BLaER1 treated with 17β-estradiol and CSF1 and Interleukin-3, amounts not matched to agents 10 nM and 100 nM (cell line): ENCODE measurements around the gene CCPG1.
A peak's percentile ranks its signal among the peaks of the same experiment; 100 is the strongest.

ENCODE experiments used
- H3K27ac ChIP-seq, 11 experiments: shearing (Covaris generic); formaldehyde crosslinking; 2 replicates each; pipeline ENCODE4 v1.8.1; 2022
- H3K27me3 ChIP-seq, 11 experiments: shearing (Covaris generic); formaldehyde crosslinking; 2 replicates each; pipeline ENCODE4 v1.8.1; 2022
- H3K36me3 ChIP-seq, 11 experiments: shearing (Covaris generic); formaldehyde crosslinking; 2 replicates each; pipeline ENCODE4 v1.8.1; 2022
- H3K4me1 ChIP-seq, 10 experiments: shearing (Covaris generic); formaldehyde crosslinking; 2 replicates each; pipeline ENCODE4 v1.8.1; 2022
- H3K4me2 ChIP-seq, 11 experiments: shearing (Covaris generic); formaldehyde crosslinking; 2 replicates each; pipeline ENCODE4 v1.8.1; 2022
- H3K4me3 ChIP-seq, 10 experiments: shearing (Covaris generic); formaldehyde crosslinking; 2 replicates each; pipeline ENCODE4 v1.8.1; 2022
- H3K9ac ChIP-seq, 11 experiments: shearing (Covaris generic); formaldehyde crosslinking; 2 replicates each; pipeline ENCODE4 v1.8.1; 2022
- H3K9me3 ChIP-seq, 11 experiments: shearing (Covaris generic); formaldehyde crosslinking; replicated peaks in 1 of 11; 2 replicates each; pipeline ENCODE4 v1.8.1; 2022
- H4K20me1 ChIP-seq, 11 experiments: shearing (Covaris generic); formaldehyde crosslinking; 2 replicates each; pipeline ENCODE4 v1.8.1; 2022
- Cebpa-rat ChIP-seq, 11 experiments: shearing (Covaris generic); IDR thresholded peaks; 2 replicates each; pipeline ENCODE4 v1.8.1; 2022

CCPG1 gene

DNA sequence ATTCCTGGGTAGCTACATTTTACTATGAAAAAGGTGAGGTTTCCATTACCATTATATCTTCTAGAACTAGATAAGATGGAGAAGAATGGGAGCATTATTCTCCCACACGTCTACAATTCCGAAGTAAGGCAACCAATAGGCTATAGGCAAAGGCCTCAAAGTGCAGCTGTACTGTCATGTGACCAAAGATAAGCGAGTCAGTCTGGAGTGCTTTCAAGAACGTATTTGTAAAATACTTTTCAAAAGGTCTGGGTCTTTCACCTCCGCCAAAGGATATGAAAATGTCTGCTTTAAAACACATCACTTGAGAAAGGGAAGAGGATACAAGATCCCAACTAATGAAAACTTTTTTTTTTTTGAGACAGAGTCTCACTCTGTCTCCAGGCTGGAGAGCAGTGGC lies 9.9 kb downstream of the CCPG1 start:
- no peak for TF ChIP-seq Cebpa-rat (IDR thresholded peaks at IDR 0.05)
- H3K36me3 ChIP-seq = peaks cover 6 to 79% (median 67%) of the 10 kb centered on the region in 11 experiments; a peak in 20 of 22 replicates
- no peak overlapping the region for H3K4me2 ChIP-seq
- H3K9me3 ChIP-seq = peaks cover 21 to 77% (median 60%) of the 10 kb centered on the region in 11 experiments
- H3K27me3 ChIP-seq = no peaks in the 10 kb centered on the region
- no peak overlapping the region for H3K4me3 ChIP-seq
- H3K27ac ChIP-seq = no peak overlapping the region
- no peak overlapping the region for H3K9ac ChIP-seq
- H3K4me1 ChIP-seq = peaks cover 13 to 35% (median 25%) of the 10 kb centered on the region in 10 experiments
- peaks cover 0 to 26% (median 8%) of the 10 kb centered on the region in 11 experiments; a peak in 10 of 22 replicates for H4K20me1 ChIP-seq

DNA sequence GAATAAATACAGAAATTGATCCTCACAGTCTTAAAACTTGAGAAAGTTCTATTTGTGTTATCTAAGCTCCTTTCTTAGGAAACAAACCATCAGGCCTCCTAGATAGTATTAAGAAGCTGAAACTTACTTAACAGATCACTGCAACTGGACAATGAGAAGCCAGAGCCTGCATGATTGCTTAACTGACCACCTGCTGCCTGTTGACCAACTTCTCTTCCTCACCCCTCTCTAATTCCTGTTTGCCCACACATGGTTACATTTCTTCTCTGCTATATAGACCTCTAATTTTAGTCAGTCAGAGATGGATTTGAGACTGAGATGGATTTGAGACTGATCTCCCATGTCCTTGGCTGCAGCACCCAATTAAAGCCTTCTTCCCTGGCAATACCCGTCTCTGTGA lies 13.5 kb downstream of the CCPG1 start:
- H4K20me1 ChIP-seq = peaks cover 0 to 61% (median 34%) of the 10 kb centered on the region in 11 experiments; a peak in 14 of 22 replicates
- H3K4me2 ChIP-seq = peak overlapping the region in 1 of 11 experiments; percentile 11; a peak in 1 of 22 replicates
- H3K36me3 ChIP-seq = peaks cover 5 to 93% (median 72%) of the 10 kb centered on the region in 11 experiments; a peak in 20 of 22 replicates
- H3K4me3 ChIP-seq = peak overlapping the region in 2 of 10 experiments; percentile 11 to 14; a peak in 2 of 20 replicates
- H3K4me1 ChIP-seq = peaks cover 0 to 6% (median 0%) of the 10 kb centered on the region in 10 experiments; a peak in 4 of 20 replicates
- no peak for TF ChIP-seq Cebpa-rat (IDR thresholded peaks at IDR 0.05)
- H3K27me3 ChIP-seq = no peaks in the 10 kb centered on the region
- H3K27ac ChIP-seq = no peak overlapping the region
- H3K9me3 ChIP-seq = peaks cover 25 to 68% (median 59%) of the 10 kb centered on the region in 11 experiments
- no peak overlapping the region for H3K9ac ChIP-seq

DNA sequence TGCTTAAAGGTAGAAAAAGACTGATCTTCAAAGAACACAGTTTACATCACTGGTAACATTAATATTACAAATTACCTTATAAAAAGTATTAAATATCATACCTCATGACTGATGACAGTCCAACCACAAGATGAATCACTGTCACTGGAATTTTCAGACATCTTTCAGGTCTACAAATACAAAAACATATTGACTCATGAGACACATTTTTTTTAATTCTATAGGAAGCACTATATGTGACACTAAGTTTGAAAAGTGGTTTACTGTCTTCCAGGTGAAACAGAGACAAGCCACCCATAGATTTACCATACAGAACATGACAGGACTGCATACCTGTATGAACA lies 18.9 kb downstream of the CCPG1 start:
- Histone ChIP-seq H3K4me1 (no peaks in the 10 kb centered on the region; a peak in 1 of 20 replicates), H3K27me3 (no peaks in the 10 kb centered on the region), H3K4me2 (no peak overlapping the region), H3K9ac (no peak overlapping the region), H3K4me3 (no peak overlapping the region), H3K27ac (no peak overlapping the region), H4K20me1 (peaks cover 0 to 67% (median 45%) of the 10 kb centered on the region in 11 experiments; a peak in 16 of 22 replicates), H3K9me3 (peaks cover under 1 to 26% (median 13%) of the 10 kb centered on the region in 11 experiments; a peak in 17 of 22 replicates), H3K36me3 (peaks cover 11 to 92% (median 73%) of the 10 kb centered on the region in 11 experiments)
- TF ChIP-seq Cebpa-rat (IDR thresholded peaks at IDR 0.05) = no peak

DNA sequence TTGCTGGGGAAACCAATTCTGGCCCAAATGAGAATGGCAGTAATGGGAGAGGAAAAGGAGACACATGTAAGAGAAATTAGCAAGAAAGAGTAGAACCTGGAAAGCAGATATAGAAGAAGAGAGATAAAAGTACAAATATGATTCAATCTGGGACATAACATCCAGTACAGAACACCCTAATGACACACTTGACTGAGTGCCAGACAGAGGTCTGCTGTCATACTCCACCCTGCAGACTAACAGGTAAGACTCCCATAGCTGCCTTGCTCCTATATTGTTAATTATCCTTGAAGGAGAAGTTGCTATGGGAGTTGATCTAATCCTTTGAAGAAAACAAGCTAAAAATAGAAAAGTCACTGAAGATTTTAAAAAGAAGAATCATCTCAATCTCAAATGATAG lies 21.1 kb downstream of the CCPG1 start:
- H3K9me3 ChIP-seq = peaks cover 9 to 33% (median 20%) of the 10 kb centered on the region in 11 experiments; a peak in 20 of 22 replicates
- H3K9ac ChIP-seq = no peak overlapping the region
- peaks cover 28 to 92% (median 79%) of the 10 kb centered on the region in 11 experiments for H3K36me3 ChIP-seq
- H3K27me3 ChIP-seq = no peaks in the 10 kb centered on the region
- H3K4me2 ChIP-seq = no peak overlapping the region
- peaks cover 0 to 45% (median 29%) of the 10 kb centered on the region in 11 experiments; a peak in 16 of 22 replicates for H4K20me1 ChIP-seq
- no peak overlapping the region for H3K27ac ChIP-seq
- H3K4me3 ChIP-seq = no peak overlapping the region
- no peaks in the 10 kb centered on the region; a peak in 1 of 20 replicates for H3K4me1 ChIP-seq
- no peak for TF ChIP-seq Cebpa-rat (IDR thresholded peaks at IDR 0.05)

DNA sequence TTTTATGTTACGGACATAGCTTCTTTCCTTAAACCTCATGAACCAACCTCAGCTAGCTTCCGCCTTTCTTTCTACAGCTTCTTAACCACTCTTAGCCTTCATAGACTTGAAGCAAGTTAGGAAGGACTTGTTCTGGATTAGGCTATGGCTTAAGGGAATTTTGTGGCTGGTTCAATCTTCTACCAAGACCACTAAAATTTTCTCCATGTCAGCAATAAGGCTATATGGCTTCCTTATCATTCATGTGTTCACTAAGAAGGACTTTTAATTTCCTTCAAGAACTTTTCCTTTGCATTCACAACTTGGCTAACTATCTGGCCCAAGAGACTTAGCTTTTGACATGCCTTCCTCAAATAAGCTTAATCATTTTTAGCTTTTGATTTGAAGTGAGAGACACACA lies 24.5 kb downstream of the CCPG1 start:
- Histone ChIP-seq H3K4me3 (no peak overlapping the region), H3K9me3 (peaks cover 9 to 33% (median 26%) of the 10 kb centered on the region in 11 experiments; a peak in 20 of 22 replicates), H3K4me2 (no peak overlapping the region), H3K27me3 (no peaks in the 10 kb centered on the region), H3K27ac (no peak overlapping the region), H4K20me1 (peaks cover 0 to 26% (median 3%) of the 10 kb centered on the region in 11 experiments; a peak in 10 of 22 replicates), H3K36me3 (peaks cover 49 to 100% (median 98%) of the 10 kb centered on the region in 11 experiments), H3K4me1 (no peaks in the 10 kb centered on the region), H3K9ac (no peak overlapping the region)
- no peak for TF ChIP-seq Cebpa-rat (IDR thresholded peaks at IDR 0.05)

DNA sequence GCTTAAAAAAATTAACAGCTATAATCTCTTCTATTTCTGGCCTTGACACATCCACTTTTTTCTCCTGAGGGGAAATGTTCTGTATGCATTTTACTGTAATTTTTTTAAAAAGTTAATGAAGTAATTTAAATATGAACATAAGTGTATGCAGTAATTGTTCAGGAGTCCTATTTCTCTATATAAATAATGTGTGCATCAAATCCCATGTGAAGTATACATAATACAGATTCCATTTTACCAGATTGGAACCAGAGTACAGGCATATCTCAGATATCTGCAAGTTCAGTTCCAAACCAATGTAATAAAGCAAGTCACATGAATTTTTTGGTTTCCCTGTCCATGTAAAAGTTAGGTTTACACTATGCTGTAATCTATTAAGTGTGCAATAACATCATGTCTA lies 26.6 kb downstream of the CCPG1 start:
- H3K4me3 ChIP-seq = no peak overlapping the region
- no peaks in the 10 kb centered on the region for H3K4me1 ChIP-seq
- H3K4me2 ChIP-seq = no peak overlapping the region

DNA sequence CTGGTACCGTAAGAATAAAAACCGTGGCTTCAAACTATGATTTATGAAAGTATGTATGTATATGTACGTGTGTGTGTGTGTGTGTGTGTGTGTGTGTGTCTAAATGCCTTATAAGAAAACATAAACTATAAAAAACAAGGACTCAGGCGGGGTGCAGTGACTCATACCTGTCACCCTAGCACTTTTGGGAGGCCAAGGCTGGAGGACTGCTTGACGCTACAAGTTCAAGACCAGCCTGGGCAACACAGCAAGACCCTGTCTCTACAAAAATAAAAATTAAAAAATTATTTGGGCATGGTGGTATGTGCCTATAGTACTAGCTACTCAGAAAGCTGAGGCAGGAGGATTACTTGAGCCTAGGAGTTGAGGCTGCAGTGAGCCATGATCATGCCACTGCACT lies 29.1 kb downstream of the CCPG1 start:
- peaks cover 9 to 28% (median 19%) of the 10 kb centered on the region in 11 experiments; a peak in 20 of 22 replicates for H3K9me3 ChIP-seq
- H3K4me3 ChIP-seq = no peak overlapping the region
- TF ChIP-seq Cebpa-rat (IDR thresholded peaks at IDR 0.05) = no peak
- H3K4me2 ChIP-seq = no peak overlapping the region
- H3K27me3 ChIP-seq = no peaks in the 10 kb centered on the region
- no peak overlapping the region for H3K9ac ChIP-seq
- peaks cover 52 to 100% (median 98%) of the 10 kb centered on the region in 11 experiments for H3K36me3 ChIP-seq
- H3K4me1 ChIP-seq = peaks cover 0 to 11% (median 0%) of the 10 kb centered on the region in 10 experiments; a peak in 6 of 20 replicates
- H3K27ac ChIP-seq = no peak overlapping the region
- peaks cover 0 to 26% (median 4%) of the 10 kb centered on the region in 11 experiments; a peak in 7 of 22 replicates for H4K20me1 ChIP-seq

More for the DNA sequence above, 26.6 kb downstream of the CCPG1 start:
- H3K9me3 ChIP-seq = peaks cover 9 to 33% (median 26%) of the 10 kb centered on the region in 11 experiments; a peak in 20 of 22 replicates
- no peak overlapping the region for H3K9ac ChIP-seq
- TF ChIP-seq Cebpa-rat (IDR thresholded peaks at IDR 0.05) = no peak
- peaks cover 49 to 100% (median 98%) of the 10 kb centered on the region in 11 experiments for H3K36me3 ChIP-seq
- no peak overlapping the region for H3K27ac ChIP-seq
- no peaks in the 10 kb centered on the region for H3K27me3 ChIP-seq
- H4K20me1 ChIP-seq = peaks cover 0 to 22% (median 0%) of the 10 kb centered on the region in 11 experiments; a peak in 7 of 22 replicates

DNA sequence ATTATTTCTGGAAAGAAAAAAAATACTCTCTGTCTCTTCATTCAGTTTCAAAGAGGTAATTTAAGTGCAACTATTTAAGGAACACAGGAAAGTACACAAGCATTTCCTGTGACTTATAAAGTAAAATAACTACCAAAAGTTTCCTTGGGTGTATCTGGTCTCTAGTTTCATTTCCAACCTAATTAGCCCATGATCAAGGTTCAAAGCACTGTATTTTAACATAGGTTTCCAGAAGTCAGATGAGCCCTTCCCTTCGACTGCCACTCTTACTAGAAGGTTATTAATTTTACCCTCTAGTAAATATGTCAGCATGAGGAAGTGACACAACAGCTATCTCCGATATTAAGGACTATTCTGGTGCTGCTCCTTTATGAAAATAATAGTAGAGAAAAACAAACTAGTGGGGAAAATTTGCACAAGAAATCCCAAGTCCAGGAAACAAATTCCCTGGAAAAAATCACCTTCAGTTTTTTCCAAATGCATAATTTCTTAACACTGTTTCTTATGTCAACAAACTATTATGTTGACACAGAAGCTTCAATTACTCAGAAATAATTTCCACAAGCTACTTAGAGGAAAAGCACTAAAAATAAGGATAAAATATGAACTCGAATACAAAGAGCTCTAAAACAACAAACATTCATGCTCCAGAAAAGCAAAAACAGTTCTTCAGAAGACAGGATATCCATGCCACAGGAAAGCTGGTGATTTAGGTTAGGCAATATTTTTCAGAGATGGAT lies 35.3 kb downstream of the CCPG1 start:
- Histone ChIP-seq H3K9ac (no peak overlapping the region; a peak in 1 of 22 replicates), H3K36me3 (peaks cover 40 to 99% (median 91%) of the 10 kb centered on the region in 11 experiments), H3K4me1 (peaks cover 12 to 29% (median 15%) of the 10 kb centered on the region in 10 experiments), H3K4me2 (peak overlapping the region; percentile 11 to 72 (median 51); a peak in 18 of 22 replicates), H3K27ac (peak overlapping the region in 2 of 11 experiments; percentile 3 to 5; a peak in 2 of 22 replicates), H3K9me3 (no peaks in the 10 kb centered on the region), H4K20me1 (peaks cover 0 to 14% (median 0%) of the 10 kb centered on the region in 11 experiments; a peak in 6 of 22 replicates), H3K27me3 (no peaks in the 10 kb centered on the region), H3K4me3 (no peak overlapping the region)
- no peak for TF ChIP-seq Cebpa-rat (IDR thresholded peaks at IDR 0.05)

DNA sequence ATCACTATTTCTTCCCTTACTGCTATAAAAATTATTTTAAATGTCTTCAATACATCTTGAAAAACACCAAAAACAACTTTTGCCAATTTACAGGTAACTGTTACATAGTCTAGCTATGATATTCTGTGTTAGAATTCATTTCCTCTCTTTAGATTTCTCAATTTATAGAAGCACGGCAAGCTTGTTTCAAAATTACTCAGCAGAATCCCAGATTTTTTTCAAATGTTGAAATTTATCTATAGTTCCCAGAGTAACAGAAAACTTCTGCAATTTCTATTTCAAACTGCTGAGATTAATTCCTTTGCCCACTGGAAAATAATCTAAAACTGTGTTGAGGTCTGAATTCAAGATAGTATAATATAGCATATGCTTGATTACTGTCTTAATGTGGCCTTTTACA lies 41.2 kb downstream of the CCPG1 start:
- no peak for TF ChIP-seq Cebpa-rat (IDR thresholded peaks at IDR 0.05)
- H3K27ac ChIP-seq = no peak overlapping the region
- H3K4me1 ChIP-seq = peaks cover 0 to 18% (median 0%) of the 10 kb centered on the region in 10 experiments; a peak in 9 of 20 replicates
- peaks cover 0 to 4% (median 0%) of the 10 kb centered on the region in 11 experiments; a peak in 6 of 22 replicates for H4K20me1 ChIP-seq
- H3K27me3 ChIP-seq = no peaks in the 10 kb centered on the region
- no peaks in the 10 kb centered on the region for H3K9me3 ChIP-seq
- H3K4me2 ChIP-seq = peak overlapping the region in 3 of 11 experiments; percentile 2 to 29 (median 9); a peak in 3 of 22 replicates
- no peak overlapping the region for H3K9ac ChIP-seq
- no peak overlapping the region for H3K4me3 ChIP-seq
- peaks cover 25 to 98% (median 92%) of the 10 kb centered on the region in 11 experiments for H3K36me3 ChIP-seq
